Occipital lobe (tissue), 2 donors: ENCODE data around the gene SIK3. TPM values are rescaled to one million over a fixed set of nuclear protein-coding genes. Genes with fewer than 3 reads are reported as not detected.

ENCODE experiments used
- DNase-seq: peaks from one replicate; lab custom pipeline; 2025; lab: John Stamatoyannopoulos, UW
- total RNA-seq: library from RNA; depleted of rRNA; stranded (reverse); fragments of >200 nt; gene quantifications from one replicate; pipeline ENCODE4 v1.2.3, GENCODE V29; 2014

The SIK3 gene
- total RNA-seq, 1 donor from 2014 or later, result 29.9 TPM

GRCh38 chr11:117080370-117080769 lies 17.9 kb downstream of the SIK3 start:
- no peak for DNase-seq

- DNase-seq, result no peak
These were observed 21.1 kb downstream of the SIK3 start for GRCh38 chr11:117076941-117077691.

GRCh38 chr11:117075186-117075585 lies 23.0 kb downstream of the SIK3 start:
- no peak for DNase-seq

GRCh38 chr11:117074119-117074518 lies 24.1 kb downstream of the SIK3 start:
- DNase-seq, result no peak

- no peak for DNase-seq
These were observed 24.7 kb downstream of the SIK3 start for GRCh38 chr11:117073539-117073938.

GRCh38 chr11:117072517-117073461 lies 25.4 kb downstream of the SIK3 start:
- DNase-seq, result no peak

GRCh38 chr11:117071344-117071787 lies 26.9 kb downstream of the SIK3 start:
- DNase-seq, result no peak

GRCh38 chr11:117070016-117070415 lies 28.2 kb downstream of the SIK3 start:
- DNase-seq, result no peak

GRCh38 chr11:117068303-117068860 lies 29.8 kb downstream of the SIK3 start:
- DNase-seq, result no peak

- DNase-seq, result no peak
These were observed 31.3 kb downstream of the SIK3 start for GRCh38 chr11:117066959-117067358.

- DNase-seq, result no peak
These were observed 34.0 kb downstream of the SIK3 start for GRCh38 chr11:117064275-117064674.

- no peak for DNase-seq
These were observed 35.7 kb downstream of the SIK3 start for GRCh38 chr11:117062498-117062897.

- DNase-seq, result no peak
These were observed 37.0 kb downstream of the SIK3 start for GRCh38 chr11:117061256-117061655.

- DNase-seq, result no peak
These were observed 38.5 kb downstream of the SIK3 start for GRCh38 chr11:117059611-117060148.

- no peak for DNase-seq
These were observed 39.4 kb downstream of the SIK3 start for GRCh38 chr11:117058761-117059261.

- no peak for DNase-seq
These were observed 40.5 kb downstream of the SIK3 start for GRCh38 chr11:117057727-117058126.

- no peak for DNase-seq
These were observed 40.9 kb downstream of the SIK3 start for GRCh38 chr11:117057317-117057716.

GRCh38 chr11:117055469-117055868 lies 42.8 kb downstream of the SIK3 start:
- no peak for DNase-seq

- no peak for DNase-seq
These were observed 43.8 kb downstream of the SIK3 start for GRCh38 chr11:117054382-117054781.

- no peak for DNase-seq
These were observed 45.8 kb downstream of the SIK3 start for GRCh38 chr11:117052196-117053149.
